Dedifferentiated amniotic fluid mesenchymal stem cell (primary cell): Measurements from ENCODE around the gene CDH6.

Source experiments
- DNase-seq: peaks from one replicate; pipeline ENCODE4 v3.0.0-alpha.2; 2016; ENCODE audit errors: extremely low spot score

Gene CDH6

GRCh38 chr5:31197183-31197582, 3.7 kb downstream of the CDH6 start:
- DNase-seq, result peak; percentile 60

GRCh38 chr5:31204958-31205357, 11.5 kb downstream of the CDH6 start:
- DNase-seq, result no peak

GRCh38 chr5:31208043-31208442, 14.6 kb downstream of the CDH6 start:
- no peak for DNase-seq

- no peak for DNase-seq
Measured at GRCh38 chr5:31209334-31209733, 15.8 kb downstream of the CDH6 start.

- no peak for DNase-seq
Measured at GRCh38 chr5:31211098-31211497, 17.6 kb downstream of the CDH6 start.

- no peak for DNase-seq
Measured at GRCh38 chr5:31213257-31213656, 19.8 kb downstream of the CDH6 start.

- DNase-seq, result no peak
Measured at GRCh38 chr5:31213705-31214121, 20.2 kb downstream of the CDH6 start.

GRCh38 chr5:31214229-31214628, 20.7 kb downstream of the CDH6 start:
- DNase-seq, result no peak

- no peak for DNase-seq
Measured at GRCh38 chr5:31215236-31215635, 21.8 kb downstream of the CDH6 start.

- no peak for DNase-seq
Measured at GRCh38 chr5:31217446-31217845, 24.0 kb downstream of the CDH6 start.

- no peak for DNase-seq
Measured at GRCh38 chr5:31218978-31219377, 25.5 kb downstream of the CDH6 start.

- no peak for DNase-seq
Measured at GRCh38 chr5:31221001-31221400, 27.5 kb downstream of the CDH6 start.

- peak; percentile 16 for DNase-seq
Measured at GRCh38 chr5:31225118-31225517, 31.6 kb downstream of the CDH6 start.

- DNase-seq, result no peak
Measured at GRCh38 chr5:31225613-31226012, 32.1 kb downstream of the CDH6 start.

- DNase-seq, result no peak
Measured at GRCh38 chr5:31226651-31227050, 33.2 kb downstream of the CDH6 start.

- no peak for DNase-seq
Measured at GRCh38 chr5:31229266-31229665, 35.8 kb downstream of the CDH6 start.

GRCh38 chr5:31231177-31231838, 37.8 kb downstream of the CDH6 start:
- DNase-seq, result peak; percentile 22

GRCh38 chr5:31232273-31232888, 38.9 kb downstream of the CDH6 start:
- peak; percentile 82 for DNase-seq

- no peak for DNase-seq
Measured at GRCh38 chr5:31235381-31235780, 41.9 kb downstream of the CDH6 start.

- no peak for DNase-seq
Measured at GRCh38 chr5:31236339-31236738, 42.9 kb downstream of the CDH6 start.

- no peak for DNase-seq
Measured at GRCh38 chr5:31237174-31237573, 43.7 kb downstream of the CDH6 start.

GRCh38 chr5:31238497-31238896, 45.0 kb downstream of the CDH6 start:
- DNase-seq, result no peak

GRCh38 chr5:31244921-31245320, 51.4 kb downstream of the CDH6 start:
- no peak for DNase-seq

GRCh38 chr5:31247381-31247780, 53.9 kb downstream of the CDH6 start:
- DNase-seq, result no peak
